GM12873 (cell line): Measurements from ENCODE around the gene MRPL14.

ENCODE experiments used
- CTCF ChIP-seq: IDR thresholded peaks from 2 replicates; pipeline ENCODE4 v1.5.1; 2012; ENCODE audit warnings: low read depth, mild to moderate bottlenecking, moderate library complexity, low read length, control low read depth; ENCODE audit not compliant: insufficient read depth; ENCODE audit errors: missing control alignments

The MRPL14 gene

GRCh38 chr6:44148306-44148705, 21.1 kb upstream of the MRPL14 start:
- no peak for TF ChIP-seq CTCF

DNA sequence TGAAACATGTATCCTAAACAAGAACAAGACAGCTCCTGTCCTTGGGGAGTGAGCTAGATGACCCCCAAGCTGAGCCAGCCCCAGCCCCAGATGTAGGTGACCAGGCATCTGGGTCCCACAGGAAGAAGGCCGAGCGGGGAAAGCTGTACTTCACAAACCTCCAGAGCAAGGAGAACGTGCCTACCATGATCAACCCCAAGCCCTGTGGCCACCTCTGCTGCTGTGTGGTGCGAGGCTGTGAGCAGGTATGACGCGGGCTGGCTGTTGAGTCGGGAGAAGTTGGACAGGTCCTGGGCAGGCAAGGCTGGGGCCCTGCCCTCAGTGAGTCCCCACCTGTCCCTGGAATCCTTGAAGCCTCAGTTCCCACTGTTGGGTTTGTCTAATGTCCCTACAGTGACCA, 20.0 kb upstream of the MRPL14 start:
- TF ChIP-seq CTCF, result no peak

DNA sequence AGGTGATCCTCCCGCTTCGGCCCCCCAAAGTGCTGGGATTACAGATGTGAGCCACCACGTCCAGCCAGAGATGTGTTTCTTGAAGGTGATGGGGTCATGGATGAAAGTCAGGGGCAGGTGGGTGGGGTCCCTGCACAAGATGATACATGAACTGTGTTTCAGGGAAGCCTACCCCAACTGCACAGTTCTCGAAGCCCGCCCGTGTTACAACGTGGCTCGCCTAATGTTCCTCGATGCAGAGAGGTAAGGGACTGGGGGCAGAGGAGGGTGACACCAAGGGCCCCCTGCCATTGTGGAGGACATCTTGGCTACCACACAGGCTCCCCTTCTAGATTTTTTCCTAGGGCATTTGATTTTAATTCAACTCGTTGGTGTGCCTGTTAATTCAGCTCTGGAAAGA, 19.4 kb upstream of the MRPL14 start:
- no peak for TF ChIP-seq CTCF

DNA sequence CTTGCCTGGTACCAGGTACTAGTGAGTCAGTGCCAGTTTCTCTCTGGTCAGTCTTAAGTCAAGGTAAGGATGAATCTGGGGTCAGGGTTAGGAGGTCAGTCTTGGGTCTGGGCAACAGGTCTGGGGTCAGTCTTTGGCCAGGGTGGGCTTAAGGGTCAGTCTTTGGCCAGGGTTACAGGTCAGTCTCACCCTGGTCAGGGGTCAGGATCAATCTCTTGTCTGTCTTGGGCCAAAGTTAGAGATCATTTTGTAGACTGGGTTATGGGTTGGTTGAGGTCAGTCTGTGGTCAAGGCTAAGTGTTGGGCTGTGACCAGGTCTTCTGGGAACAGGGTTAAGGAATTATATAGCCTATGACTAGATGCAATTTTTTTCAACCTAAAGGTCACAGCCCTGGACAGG, 18.6 kb upstream of the MRPL14 start:
- TF ChIP-seq CTCF, result no peak

DNA sequence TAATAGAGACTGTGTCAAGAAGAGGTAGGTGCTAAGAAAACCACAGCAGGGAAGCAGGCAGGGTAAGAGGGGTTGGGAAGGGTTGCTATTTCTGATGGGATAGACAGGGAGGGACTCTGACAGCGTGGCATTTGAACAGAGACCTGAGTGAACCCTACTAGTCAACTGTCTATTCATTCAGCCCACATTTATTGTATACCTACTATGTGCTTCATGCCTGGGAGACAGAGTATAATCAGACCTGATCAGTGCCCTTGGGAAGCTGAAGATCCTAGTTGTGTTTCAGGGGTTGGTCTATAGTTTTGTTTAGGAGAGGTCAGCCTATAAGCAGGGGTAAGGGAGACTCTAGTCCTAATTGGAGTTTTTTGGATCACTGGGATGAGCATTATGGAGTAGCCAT, 16.5 kb upstream of the MRPL14 start:
- no peak for TF ChIP-seq CTCF

DNA sequence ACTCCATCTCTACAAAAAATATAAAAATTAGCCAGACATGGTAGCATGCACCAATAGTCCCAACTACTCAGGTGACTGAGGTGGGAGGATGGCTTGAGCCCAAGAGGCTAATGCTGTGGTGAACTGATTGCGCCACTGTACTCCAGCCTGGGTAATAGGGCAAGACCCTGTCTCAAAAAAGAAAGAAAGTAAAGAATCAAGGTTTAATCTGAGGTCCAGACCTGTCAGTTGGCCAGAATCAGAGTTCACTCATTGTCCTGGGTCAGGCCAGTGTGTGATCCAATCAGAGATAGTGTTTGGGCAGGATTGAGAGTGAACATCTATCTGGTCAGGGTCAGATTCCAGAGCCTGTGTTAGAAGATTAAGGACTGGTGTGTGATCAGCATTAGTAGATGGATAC, 15.6 kb upstream of the MRPL14 start:
- TF ChIP-seq CTCF, result no peak

- TF ChIP-seq CTCF, result no peak
Measured at GRCh38 chr6:44139351-44139743, 12.1 kb upstream of the MRPL14 start.

DNA sequence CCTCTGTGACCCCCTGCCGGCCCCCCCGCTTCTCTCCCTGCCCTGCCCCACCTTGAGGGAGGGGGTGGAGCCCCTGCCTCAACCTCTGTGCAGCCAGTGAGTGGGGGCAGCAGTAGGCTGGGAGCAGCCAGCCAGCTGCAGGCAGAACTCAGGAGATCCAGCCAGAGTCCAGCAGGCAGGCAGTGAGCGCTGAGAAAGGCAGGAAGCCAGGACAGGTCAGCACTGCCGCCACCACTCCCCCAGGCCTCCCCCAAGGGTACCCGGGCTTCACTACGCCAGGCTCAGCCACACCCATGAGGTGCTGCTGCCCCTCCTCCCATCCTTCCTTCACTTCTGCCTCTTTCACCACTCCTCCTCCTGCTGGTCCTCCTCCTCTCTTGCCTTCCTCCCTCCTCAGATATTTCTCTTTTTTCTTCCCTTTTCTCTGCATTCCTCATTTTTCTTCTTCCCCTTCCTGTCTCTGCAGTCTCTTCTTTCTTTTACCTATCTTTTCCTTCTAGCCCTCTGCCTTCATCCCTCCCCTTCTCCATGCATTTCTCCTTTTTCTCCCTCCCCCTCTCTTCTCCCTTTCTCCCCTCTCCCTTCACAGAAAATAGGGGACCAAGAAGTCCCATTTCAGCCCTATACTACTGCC, 11.6 kb upstream of the MRPL14 start:
- TF ChIP-seq CTCF, result no peak
